Suprapubic skin (tissue), 4 donors: Measurements from ENCODE around the gene COL25A1.
"Not testable (repeated sequence)": the region's sequence is repeated elsewhere in the genome, so short reads cannot be mapped to it uniquely, and the experiment has no call there.

Source experiments
- CTCF ChIP-seq, 2 donors: fragments of 200-600 bp in 1 of 2; fragments of 450-650 bp in 1 of 2; sonication (generic) in 1 of 2; IDR thresholded peaks; one replicate each; pipeline ENCODE4 v1.5.1; 2016 to 2019; ENCODE audit warnings: antibody characterized with exemption in 2 of 2, mild to moderate bottlenecking in 1 of 2, moderate library complexity in 1 of 2
- EP300 ChIP-seq: sonication (generic); formaldehyde crosslinking; IDR thresholded peaks from one replicate; pipeline ENCODE4 v1.6.1; 2017; ENCODE audit warnings: antibody characterized with exemption
- POLR2A ChIP-seq, 2 donors: fragments of 450-650 bp; IDR thresholded peaks; one replicate each; pipeline ENCODE4 v1.6.1; 2017; ENCODE audit warnings: antibody characterized with exemption in 2 of 2, mild to moderate bottlenecking in 2 of 2, moderate library complexity in 2 of 2
- POLR2AphosphoS5 ChIP-seq, 3 donors: sonication (generic); formaldehyde crosslinking; IDR thresholded peaks; one replicate each; pipeline ENCODE4 v1.6.1; 2017; ENCODE audit warnings: antibody characterized with exemption in 3 of 3

GRCh38 chr4:109021630-109022029 lies 280.8 kb downstream of the COL25A1 start:
- TF ChIP-seq CTCF (IDR thresholded peaks at IDR 0.05); POLR2A (IDR thresholded peaks at IDR 0.05); POLR2AphosphoS5 (IDR thresholded peaks at IDR 0.05); EP300: not testable (repeated sequence)
